ENCODE data around the gene ULBP2. TPM values are rescaled to one million over a fixed set of nuclear protein-coding genes. Genes with fewer than 3 reads are reported as not detected.

Gene ULBP2
- total and polyA plus RNA-seq, 2 of the 8 experiments (the other 6 are each of a cell fraction or from before 2014, with no cell fraction given), result 0.05 TPM; not detected in 1

- Histone ChIP-seq H2BK5ac (ENCODE audit: low read depth, low read length) (peak within 1 kb of the TSS; percentile 66; the same call in 1 of the 2 replicates), H4K8ac (ENCODE audit: extremely low read depth, insufficient read depth, low read length) (peak within 1 kb of the TSS; percentile 91), H3K23me2 (ENCODE audit: low read depth, low read length) (peaks cover 9% of the 10 kb centered on the region; the same call in 1 of the 2 replicates), H2BK120ac (replicated peaks; ENCODE audit: low read depth, low read length) (no peak within 1 kb of the TSS), H3K18ac (ENCODE audit: extremely low read depth, low read length) (peak within 1 kb of the TSS; percentile 93), H2BK15ac (ENCODE audit: low read length) (peak within 1 kb of the TSS; percentile 88; the same call in 1 of the 2 replicates), H3K4me1 (replicated peaks in 1 of 4; ENCODE audit: control insufficient read depth in 3 of 4, insufficient read depth in 4 of 4, low read length in 3 of 4) (peaks cover 0 to 20% (median 17%) of the 10 kb centered on the region in 4 experiments; a peak in 5 of 7 replicates), H3K4me2 (ENCODE audit: insufficient read depth in 1 of 2, low read depth in 2 of 2, low read length in 2 of 2) (peak within 1 kb of the TSS; percentile 89 to 96), H3K27ac (ENCODE audit: low read depth, low read length) (no peak within 1 kb of the TSS), H3K23ac (ENCODE audit: insufficient read length) (no peak within 1 kb of the TSS), H3K9me3 (ENCODE audit: insufficient read depth in 2 of 2, low read depth in 1 of 2, low read length in 1 of 2) (no peaks in the 10 kb centered on the region), H3K79me2 (ENCODE audit: control insufficient read depth in 1 of 2, insufficient read depth in 2 of 2, low read length in 2 of 2) (no peaks in the 10 kb centered on the region), H2AK5ac (ENCODE audit: low read depth, low read length) (0 out of 2 replicates have a peak within 1 kb of the TSS, but pooled peaks have one; percentile 75), H4K91ac (replicated peaks; ENCODE audit: insufficient read length, low read length) (peak within 1 kb of the TSS; percentile 73), H3K4me3 (ENCODE audit: extremely low read depth in 1 of 4, insufficient read depth in 2 of 4, low read depth in 3 of 4, low read length in 4 of 4) (peak within 1 kb of the TSS; percentile 53 to 75 (median 58)), H2AFZ (ENCODE audit: low read length) (peak within 1 kb of the TSS; percentile 56; the same call in 1 of the 2 replicates), H4K20me1 (replicated peaks in 1 of 2; ENCODE audit: control insufficient read depth in 1 of 2, insufficient read depth in 2 of 2, low read length in 2 of 2) (peaks cover 7 to 9% of the 10 kb centered on the region in 2 experiments), H2BK20ac (ENCODE audit: low read length) (no peak within 1 kb of the TSS), H3K9ac (replicated peaks in 1 of 4; ENCODE audit: extremely low read depth in 1 of 4, low read depth in 3 of 4, low read length in 3 of 4) (peak within 1 kb of the TSS; percentile 38 to 68 (median 46); a peak in 6 of 7 replicates), H3K14ac (ENCODE audit: insufficient read length) (no peak within 1 kb of the TSS), H3K36me3 (ENCODE audit: control insufficient read depth in 2 of 4, insufficient read depth in 4 of 4, low read length in 3 of 4) (no peaks in the 10 kb centered on the region), H4K5ac (ENCODE audit: insufficient read length, low read depth, low read length) (peak within 1 kb of the TSS; percentile 54), H3K27me3 (replicated peaks in 1 of 4; ENCODE audit: control insufficient read depth in 3 of 4, extremely low read depth in 1 of 4, insufficient read depth in 3 of 4, low read length in 3 of 4) (peaks cover 42 to 85% (median 70%) of the 10 kb centered on the region in 4 experiments), H3K4ac (replicated peaks; ENCODE audit: insufficient read length, low read depth, low read length) (no peak within 1 kb of the TSS), H3K56ac (replicated peaks; ENCODE audit: insufficient read length, low read depth, low read length) (no peak within 1 kb of the TSS), H3K79me1 (ENCODE audit: low read depth, low read length) (no peaks in the 10 kb centered on the region), H2BK12ac (ENCODE audit: low read depth, low read length) (peak within 1 kb of the TSS; percentile 87)
- ChIA-PET POLR2A (ENCODE audit: partially characterized antibody) (interaction anchor here (0.6 to 1.1 kb wide), 5 partner anchors 10 to 1507 kb away, joined by 3 to 6 read pairs (median 4); no protein-coding TSS in a partner anchor), CTCF (ENCODE audit: partially characterized antibody) (interaction anchor here (1.1 kb wide), 2 partner anchors 11 to 39 kb away, joined by 3 to 4 read pairs; no protein-coding TSS in a partner anchor)
- DNase-seq (ENCODE audit: low read depth in 1 of 2, low spot score in 2 of 2) (peak in 1 of 2 experiments; percentile 93), FAIRE-seq (no peak)
- 0% methylated on average over 66 of the region's 69 CpGs; no CpG with 5 or more reads in 1 of the 2 experiments for WGBS, 2 experiments (ENCODE audit: extremely low coverage in 1 of 2, insufficient coverage in 1 of 2, insufficient read length in 1 of 2, insufficient replicate concordance in 2 of 2, low coverage in 1 of 2, low lambda C conversion rate in 2 of 2, missing lambda C conversion rate in 1 of 2)
- no peak for TF ChIP-seq FOSL1 (IDR thresholded peaks at IDR 0.05; ENCODE audit: insufficient read depth, low read depth, low read length)
- TF ChIP-seq POLR2AphosphoS5 (IDR thresholded peaks at IDR 0.05; ENCODE audit: low read depth, low read length), result peak; percentile 69
- peak; percentile 28 for TF ChIP-seq TAF1 (IDR thresholded peaks at IDR 0.05; ENCODE audit: low read depth, low read length)
- TF ChIP-seq RBBP5 (IDR thresholded peaks at IDR 0.05; ENCODE audit: borderline replicate concordance, low read depth, low read length), result peak; percentile 33; the same call in 1 of the 2 replicates
- no peak for TF ChIP-seq SUZ12 (IDR thresholded peaks at IDR 0.05; ENCODE audit: low read length)
- TF ChIP-seq PHF8 (conservative IDR thresholded peaks at IDR 0.05; ENCODE audit: low read depth, low read length), result peak; percentile 64
- TF ChIP-seq CTCF (IDR thresholded peaks at IDR 0.05; ENCODE audit: control extremely low read depth in 1 of 3, insufficient read depth in 1 of 3, low read depth in 1 of 3, low read length in 3 of 3), result no peak
These were observed 21.9 kb downstream of the ULBP2 start, which contains the start of gene ULBP1 for GRCh38 chr6:149963462-149964307. ULBP1 (plus strand) TSS chr6:149963943; CDS start chr6:149964050, 107 bp downstream.

Measured in H1 (cell line).